ENCODE results near the gene XYLT2. TPM values are rescaled to one million over a fixed set of nuclear protein-coding genes. Genes with fewer than 3 reads are reported as not detected.

The XYLT2 gene
- total RNA-seq, 1 donor from 2014 or later: 37.0 TPM

GRCh38 chr17:50348522-50349242, 2.8 kb downstream of the XYLT2 start:
- no peak for DNase-seq (ENCODE audit: low spot score)

- no peak for DNase-seq (ENCODE audit: low spot score)
These were observed 3.3 kb downstream of the XYLT2 start for GRCh38 chr17:50349243-50349600.

- no peak for DNase-seq (ENCODE audit: low spot score)
These were observed 4.8 kb downstream of the XYLT2 start for GRCh38 chr17:50350733-50351132.

GRCh38 chr17:50352072-50352692, 6.3 kb downstream of the XYLT2 start:
- no peak for DNase-seq (ENCODE audit: low spot score)

GRCh38 chr17:50352693-50353599, 7.0 kb downstream of the XYLT2 start:
- DNase-seq (ENCODE audit: low spot score): no peak

GRCh38 chr17:50353600-50354195, 7.8 kb downstream of the XYLT2 start:
- no peak for DNase-seq (ENCODE audit: low spot score)

- DNase-seq (ENCODE audit: low spot score): no peak
These were observed 8.3 kb downstream of the XYLT2 start for GRCh38 chr17:50354198-50354597.

- no peak for DNase-seq (ENCODE audit: low spot score)
These were observed 8.8 kb downstream of the XYLT2 start for GRCh38 chr17:50354776-50355175.

- no peak for DNase-seq (ENCODE audit: low spot score)
These were observed 9.4 kb downstream of the XYLT2 start for GRCh38 chr17:50355336-50355700.

- no peak for DNase-seq (ENCODE audit: low spot score)
These were observed 9.9 kb downstream of the XYLT2 start for GRCh38 chr17:50355701-50356341.

- DNase-seq (ENCODE audit: low spot score): no peak
These were observed 10.5 kb downstream of the XYLT2 start for GRCh38 chr17:50356418-50356817.

- no peak for DNase-seq (ENCODE audit: low spot score)
These were observed 11.1 kb downstream of the XYLT2 start for GRCh38 chr17:50356892-50357510.

- DNase-seq (ENCODE audit: low spot score): no peak
These were observed 12.3 kb downstream of the XYLT2 start for GRCh38 chr17:50358177-50358576.

- DNase-seq (ENCODE audit: low spot score): no peak
These were observed 13.2 kb downstream of the XYLT2 start for GRCh38 chr17:50359005-50359699.

- DNase-seq (ENCODE audit: low spot score): no peak
These were observed 14.1 kb downstream of the XYLT2 start for GRCh38 chr17:50359998-50360461.

- DNase-seq (ENCODE audit: low spot score): no peak
These were observed 14.7 kb downstream of the XYLT2 start for GRCh38 chr17:50360486-50361115.

GRCh38 chr17:50361561-50362480, 15.9 kb downstream of the XYLT2 start:
- peak; percentile 60 for DNase-seq (ENCODE audit: low spot score)

GRCh38 chr17:50362661-50363060, 16.7 kb downstream of the XYLT2 start:
- no peak for DNase-seq (ENCODE audit: low spot score)
